MM.1S (cell line): ENCODE results near the gene ADIPOR1.

Experiments
- EZH2 ChIP-seq: fragments of 300-600 bp; sonication (generic); optimal IDR thresholded peaks from 2 replicates; pipeline ENCODE3; 2017; ENCODE audit warnings: low read depth, mild to moderate bottlenecking, antibody characterized with exemption, low read length, mixed read lengths
- TF ChIP-seq, protein P1 (sequence below): fragments of 300-600 bp; sonication (generic); IDR thresholded peaks from 2 replicates; pipeline ENCODE4 v1.5.1; 2016; ENCODE audit warnings: antibody characterized with exemption, low read length, mixed read lengths

DNA sequence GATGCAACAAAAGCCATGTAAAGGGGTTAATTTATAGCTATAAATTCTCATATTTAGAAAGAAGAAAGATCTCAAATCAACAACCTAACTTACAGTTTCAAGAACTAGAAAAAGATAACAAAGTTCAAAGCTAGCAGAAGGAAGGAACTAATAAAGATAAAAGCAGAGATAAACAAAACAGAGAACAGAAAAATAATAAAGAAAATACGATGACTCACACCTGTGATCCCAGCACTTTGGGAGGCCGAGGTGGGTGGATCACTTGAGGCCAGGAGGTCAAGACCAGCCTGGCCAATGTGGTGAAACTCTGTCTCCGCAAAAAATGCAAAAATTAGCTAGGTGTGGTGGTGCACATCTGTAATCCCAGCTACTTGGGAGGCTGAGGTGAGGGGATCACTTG, 36.6 kb upstream of the ADIPOR1 start:
- no peak for TF ChIP-seq EZH2
- TF ChIP-seq, protein P1, sequence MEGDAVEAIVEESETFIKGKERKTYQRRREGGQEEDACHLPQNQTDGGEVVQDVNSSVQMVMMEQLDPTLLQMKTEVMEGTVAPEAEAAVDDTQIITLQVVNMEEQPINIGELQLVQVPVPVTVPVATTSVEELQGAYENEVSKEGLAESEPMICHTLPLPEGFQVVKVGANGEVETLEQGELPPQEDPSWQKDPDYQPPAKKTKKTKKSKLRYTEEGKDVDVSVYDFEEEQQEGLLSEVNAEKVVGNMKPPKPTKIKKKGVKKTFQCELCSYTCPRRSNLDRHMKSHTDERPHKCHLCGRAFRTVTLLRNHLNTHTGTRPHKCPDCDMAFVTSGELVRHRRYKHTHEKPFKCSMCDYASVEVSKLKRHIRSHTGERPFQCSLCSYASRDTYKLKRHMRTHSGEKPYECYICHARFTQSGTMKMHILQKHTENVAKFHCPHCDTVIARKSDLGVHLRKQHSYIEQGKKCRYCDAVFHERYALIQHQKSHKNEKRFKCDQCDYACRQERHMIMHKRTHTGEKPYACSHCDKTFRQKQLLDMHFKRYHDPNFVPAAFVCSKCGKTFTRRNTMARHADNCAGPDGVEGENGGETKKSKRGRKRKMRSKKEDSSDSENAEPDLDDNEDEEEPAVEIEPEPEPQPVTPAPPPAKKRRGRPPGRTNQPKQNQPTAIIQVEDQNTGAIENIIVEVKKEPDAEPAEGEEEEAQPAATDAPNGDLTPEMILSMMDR: no peak
